ENCODE measurements around the gene MGAT3.

GRCh38 chr22:39486951-39487825, 30.4 kb downstream of the MGAT3 start:
- TF ChIP-seq POLR2A (IDR thresholded peaks at IDR 0.05; ENCODE audit: low read depth) (no peak), EP300 (IDR thresholded peaks at IDR 0.05) (no peak), CTCF (IDR thresholded peaks at IDR 0.05) (no peak), POLR2AphosphoS5 (IDR thresholded peaks at IDR 0.05) (no peak)
